Keratinocyte (primary cell): ENCODE measurements around the gene AGFG2. TPM values are rescaled to one million over a fixed set of nuclear protein-coding genes. Genes with fewer than 3 reads are reported as not detected.

Experiments used
- DNase-seq: peaks from one replicate; pipeline ENCODE4 v3.0.0-alpha.2; 2011; ENCODE audit warnings: low read depth, missing footprints, low spot score
- FAIRE-seq: peaks from 2 replicates; lab custom pipeline; 2011; peaks lifted over from hg19 to GRCh38; lab: Jason Lieb, UNC
- H2AFZ ChIP-seq: 2 replicates; pipeline ENCODE4 v1.6.0; 2012; ENCODE audit warnings: low read length, control low read depth, inconsistent platforms; ENCODE audit not compliant: control insufficient read depth
- H3K27ac ChIP-seq: 2 replicates; pipeline ENCODE4 v1.5.1; 2011; ENCODE audit warnings: low read length; ENCODE audit not compliant: control insufficient read depth, insufficient read depth
- H3K27me3 ChIP-seq: 3 replicates; pipeline ENCODE4 v1.6.0; 2011; ENCODE audit warnings: low read length; ENCODE audit not compliant: control insufficient read depth, insufficient read depth; ENCODE audit errors: extremely low read depth
- H3K36me3 ChIP-seq, 2 experiments: 2 replicates in 1 of 2; 3 replicates in 1 of 2; pipeline ENCODE4 v1.5.1; 2011; ENCODE audit warnings: low read length in 2 of 2, mild to moderate bottlenecking in 1 of 2; ENCODE audit not compliant: control insufficient read depth in 2 of 2, insufficient read depth in 2 of 2; ENCODE audit errors: extremely low read depth in 1 of 2
- H3K4me1 ChIP-seq: 3 replicates; pipeline ENCODE4 v1.5.1; 2011; ENCODE audit warnings: low read length; ENCODE audit not compliant: control insufficient read depth, insufficient read depth; ENCODE audit errors: extremely low read depth
- H3K4me2 ChIP-seq: 3 replicates; pipeline ENCODE4 v1.6.0; 2011; ENCODE audit warnings: low read depth, low read length; ENCODE audit not compliant: control insufficient read depth, insufficient read depth; ENCODE audit errors: extremely low read depth
- H3K4me3 ChIP-seq, 3 experiments: fragments of 200-600 bp in 1 of 3; sonication (generic) in 1 of 3; 2 replicates in 2 of 3; 3 replicates in 1 of 3; pipeline ENCODE4 v1.5.1; 2011 to 2016; ENCODE audit warnings: low read length in 3 of 3, mild to moderate bottlenecking in 3 of 3, control low read depth in 2 of 3, inconsistent platforms in 1 of 3, low read depth in 1 of 3, mixed read lengths in 1 of 3, mixed run types in 1 of 3, moderate library complexity in 1 of 3; ENCODE audit not compliant: control insufficient read depth in 2 of 3, insufficient read depth in 2 of 3; ENCODE audit errors: extremely low read depth in 1 of 3
- H3K79me2 ChIP-seq: 2 replicates; pipeline ENCODE4 v1.6.0; 2012; ENCODE audit warnings: low read length; ENCODE audit not compliant: control insufficient read depth, insufficient read depth
- H3K9ac ChIP-seq: 3 replicates; pipeline ENCODE4 v1.6.0; 2011; ENCODE audit warnings: low read length; ENCODE audit not compliant: control insufficient read depth, insufficient read depth; ENCODE audit errors: extremely low read depth
- H3K9me1 ChIP-seq: 3 replicates; pipeline ENCODE4 v1.6.0; 2011; ENCODE audit warnings: low read length; ENCODE audit not compliant: control insufficient read depth, insufficient read depth; ENCODE audit errors: extremely low read depth
- H3K9me3 ChIP-seq: 2 replicates; pipeline ENCODE4 v1.5.1; 2012; ENCODE audit warnings: low read depth, low read length; ENCODE audit not compliant: control insufficient read depth
- H4K20me1 ChIP-seq: 3 replicates; pipeline ENCODE4 v1.6.0; 2011; ENCODE audit warnings: low read length; ENCODE audit not compliant: control insufficient read depth, insufficient read depth; ENCODE audit errors: extremely low read depth
- EZH2 ChIP-seq: IDR thresholded peaks from one replicate; pipeline ENCODE4 v1.6.1; 2012; ENCODE audit warnings: inconsistent platforms, mild to moderate bottlenecking, low read length, moderate library complexity
- dilution Hi-C: fragments of 300-500 bp; cut with MboI; formaldehyde crosslinking; loops from one replicate; pipeline ENCODE4 v1.7.0; 2020; ENCODE audit warnings: low sequenced_read_pairs; ENCODE audit not compliant: extremely low pct_ligation_motif_present
- polyA plus RNA-seq, 5 experiments: library from polyadenylated mRNA; depleted of rRNA in 3 of 5; stranded (reverse) in 3 of 5; stranded (forward) in 1 of 5; unstranded in 1 of 5; fragments of >200 nt; gene quantifications; 1 replicate in 1 of 5; 2 replicates in 3 of 5; 3 replicates in 1 of 5; pipeline versions ENCODE4 v1.2.1 to v1.2.3, GENCODE V29; 2011 to 2012; ENCODE audit warnings: missing spikeins in 2 of 5, low read depth in 1 of 5, low replicate concordance in 1 of 5
- TF ChIP-seq, protein P1 (sequence below), 3 experiments: IDR thresholded peaks in 1 of 3; conservative IDR thresholded peaks in 1 of 3; optimal IDR thresholded peaks in 1 of 3; 2 replicates in 2 of 3; 3 replicates in 1 of 3; pipeline versions ENCODE3 to v1.5.1; 2011; ENCODE audit warnings: low read length in 3 of 3, mild to moderate bottlenecking in 3 of 3, moderate library complexity in 2 of 3, control low read depth in 1 of 3, inconsistent platforms in 1 of 3; ENCODE audit not compliant: insufficient read depth in 2 of 3; ENCODE audit errors: extremely low read depth in 1 of 3

AGFG2 gene
- polyA plus RNA-seq, 1 donor (not counting 4 experiments of a cell fraction or from before 2014, with no cell fraction given) = 3.4 TPM

DNA sequence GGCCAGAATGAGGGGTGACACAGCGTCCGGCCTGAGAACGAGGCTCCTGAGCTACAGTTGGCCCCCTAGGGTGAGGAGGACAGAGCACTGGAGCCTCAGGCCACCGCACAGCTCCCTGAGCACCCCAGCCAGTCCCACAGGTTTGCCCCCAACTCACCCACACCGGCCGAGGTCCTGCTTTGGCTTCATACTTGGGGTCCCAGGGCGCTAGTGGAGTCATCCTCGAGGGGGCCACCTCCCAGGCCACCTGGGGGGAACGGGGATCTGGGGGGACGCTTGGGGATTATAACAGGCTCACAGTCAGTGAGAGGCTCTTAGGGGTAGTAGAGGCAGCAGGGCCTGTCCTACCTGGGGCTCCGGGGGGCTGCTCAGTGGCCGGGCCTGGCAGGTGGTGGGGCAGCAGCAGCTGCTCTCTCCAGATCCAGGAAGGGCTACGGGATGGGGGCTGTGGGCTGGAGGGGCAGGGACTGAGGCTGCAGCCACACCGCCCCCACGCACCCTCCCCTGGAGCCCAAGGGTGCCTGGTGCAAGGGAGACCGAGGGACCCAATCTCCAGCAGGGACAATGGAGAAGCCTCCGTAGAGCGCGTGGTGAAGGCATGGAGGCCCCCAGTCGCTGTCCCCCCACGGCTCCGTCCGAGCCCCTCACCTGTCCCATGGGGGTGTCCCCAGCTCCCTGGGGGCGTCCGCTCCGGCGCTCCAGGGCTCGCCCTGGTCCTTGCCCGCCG is 34.1 kb downstream of the AGFG2 start:
- no peaks in the 10 kb centered on the region for H3K9me1 ChIP-seq
- H3K4me2 ChIP-seq = no peak overlapping the region
- no peaks in the 10 kb centered on the region for H3K79me2 ChIP-seq
- no peak overlapping the region for H3K9ac ChIP-seq
- DNase-seq (no peak), FAIRE-seq (no peak)
- peaks cover 0 to 19% of the 10 kb centered on the region in 2 experiments for H3K36me3 ChIP-seq
- no peaks in the 10 kb centered on the region for H4K20me1 ChIP-seq
- TF ChIP-seq EZH2 = no peak
- TF ChIP-seq, protein P1, sequence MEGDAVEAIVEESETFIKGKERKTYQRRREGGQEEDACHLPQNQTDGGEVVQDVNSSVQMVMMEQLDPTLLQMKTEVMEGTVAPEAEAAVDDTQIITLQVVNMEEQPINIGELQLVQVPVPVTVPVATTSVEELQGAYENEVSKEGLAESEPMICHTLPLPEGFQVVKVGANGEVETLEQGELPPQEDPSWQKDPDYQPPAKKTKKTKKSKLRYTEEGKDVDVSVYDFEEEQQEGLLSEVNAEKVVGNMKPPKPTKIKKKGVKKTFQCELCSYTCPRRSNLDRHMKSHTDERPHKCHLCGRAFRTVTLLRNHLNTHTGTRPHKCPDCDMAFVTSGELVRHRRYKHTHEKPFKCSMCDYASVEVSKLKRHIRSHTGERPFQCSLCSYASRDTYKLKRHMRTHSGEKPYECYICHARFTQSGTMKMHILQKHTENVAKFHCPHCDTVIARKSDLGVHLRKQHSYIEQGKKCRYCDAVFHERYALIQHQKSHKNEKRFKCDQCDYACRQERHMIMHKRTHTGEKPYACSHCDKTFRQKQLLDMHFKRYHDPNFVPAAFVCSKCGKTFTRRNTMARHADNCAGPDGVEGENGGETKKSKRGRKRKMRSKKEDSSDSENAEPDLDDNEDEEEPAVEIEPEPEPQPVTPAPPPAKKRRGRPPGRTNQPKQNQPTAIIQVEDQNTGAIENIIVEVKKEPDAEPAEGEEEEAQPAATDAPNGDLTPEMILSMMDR (optimal IDR thresholded peaks at IDR 0.05 in 1 of 3, IDR thresholded peaks at IDR 0.05 in 1 of 3, conservative IDR thresholded peaks at IDR 0.05 in 1 of 3; ENCODE audit: extremely low read depth in 1 of 3, insufficient read depth in 2 of 3, low read length in 3 of 3) = no peak
- H3K27ac ChIP-seq = no peak overlapping the region
- no peaks in the 10 kb centered on the region for H3K9me3 ChIP-seq
- no peak overlapping the region for H3K4me3 ChIP-seq
- H2AFZ ChIP-seq = no peak overlapping the region
- peaks cover 23% of the 10 kb centered on the region for H3K27me3 ChIP-seq
- peaks cover 3% of the 10 kb centered on the region for H3K4me1 ChIP-seq
- dilution Hi-C loops = no loop called here

DNA sequence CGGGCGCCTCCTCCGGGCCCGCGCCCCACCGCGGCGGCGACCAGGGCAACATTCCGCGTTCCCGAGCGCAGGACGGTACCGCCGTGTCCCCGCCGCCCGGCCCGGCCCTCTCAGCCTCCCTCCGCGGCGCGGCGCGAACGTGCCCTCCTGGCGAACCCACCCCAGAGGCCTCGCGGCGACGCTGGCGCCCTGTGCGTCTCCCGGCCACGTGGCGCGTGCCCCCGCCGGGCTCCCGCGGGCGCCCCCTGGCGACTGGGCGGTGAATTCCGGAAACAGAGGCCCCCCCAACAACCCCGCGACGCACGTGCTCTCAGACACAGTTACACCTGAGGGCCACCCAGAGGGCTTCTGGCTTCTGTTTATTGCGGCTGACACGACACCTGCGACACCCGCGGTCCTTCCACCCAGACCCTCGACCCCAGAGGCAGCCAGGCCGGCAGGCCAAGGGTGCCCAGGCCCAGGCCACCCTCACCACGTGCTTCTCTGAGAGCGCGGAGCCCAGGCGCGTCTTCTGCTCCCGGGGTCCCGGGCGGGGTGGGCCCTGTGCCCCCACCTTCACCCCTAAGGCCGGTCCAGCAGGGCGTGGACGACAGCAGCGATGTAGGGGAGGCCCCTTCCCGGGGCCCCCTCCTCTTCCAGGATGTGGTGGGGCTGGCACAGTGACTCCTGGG is 34.8 kb downstream of the AGFG2 start, which contains the start of gene SAP25:
SAP25 (minus strand) TSS at position 210 of the 671 bp plus-strand sequence; CDS start at position 52, 158 bp downstream.
- Histone ChIP-seq H3K4me3 (no peak within 1 kb of the TSS), H3K4me2 (no peak within 1 kb of the TSS), H3K9me1 (no peaks in the 10 kb centered on the region), H3K79me2 (no peaks in the 10 kb centered on the region), H2AFZ (no peak within 1 kb of the TSS), H3K27me3 (peaks cover 23% of the 10 kb centered on the region), H3K27ac (no peak within 1 kb of the TSS), H3K9me3 (no peaks in the 10 kb centered on the region), H3K4me1 (peaks cover 3% of the 10 kb centered on the region), H3K36me3 (peaks cover 0 to 23% of the 10 kb centered on the region in 2 experiments), H4K20me1 (no peaks in the 10 kb centered on the region), H3K9ac (no peak within 1 kb of the TSS)
- dilution Hi-C loops = no loop called here
- no peak for TF ChIP-seq EZH2
- TF ChIP-seq, protein P1 (optimal IDR thresholded peaks at IDR 0.05 in 1 of 3, IDR thresholded peaks at IDR 0.05 in 1 of 3, conservative IDR thresholded peaks at IDR 0.05 in 1 of 3; ENCODE audit: extremely low read depth in 1 of 3, insufficient read depth in 2 of 3, low read length in 3 of 3) = no peak
- DNase-seq = no peak
- FAIRE-seq = no peak
